ENCODE data around the gene IQCE.
"Not testable (repeated sequence)": the region's sequence is repeated elsewhere in the genome, so short reads cannot be mapped to it uniquely, and the experiment has no call there.

IQCE gene

DNA sequence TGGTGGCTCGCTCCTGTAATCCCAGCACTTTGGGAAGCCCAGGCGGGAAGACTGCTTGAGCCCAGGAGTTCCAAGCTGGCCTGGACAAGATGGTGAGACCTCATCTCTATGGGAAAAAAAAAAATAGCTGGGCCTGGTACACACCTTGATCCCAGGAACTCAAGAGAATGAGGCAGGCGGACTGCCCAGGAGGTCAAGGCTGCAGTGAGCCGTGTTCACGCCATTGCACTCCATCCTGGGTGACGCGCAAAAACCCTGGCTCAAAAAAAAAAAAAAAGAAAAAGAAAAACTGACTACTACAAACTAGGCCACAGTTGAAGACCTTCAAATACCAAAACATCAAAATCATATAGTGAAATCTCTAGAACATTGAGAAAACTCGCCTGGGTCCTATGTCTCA is 7.4 kb upstream of the IQCE start:
- DNase-seq (ENCODE audit: insufficient read length, low spot score) (no peak), FAIRE-seq (no peak)
- TF ChIP-seq POLR2A (IDR thresholded peaks at IDR 0.05; ENCODE audit: low read depth, low read length): no peak

DNA sequence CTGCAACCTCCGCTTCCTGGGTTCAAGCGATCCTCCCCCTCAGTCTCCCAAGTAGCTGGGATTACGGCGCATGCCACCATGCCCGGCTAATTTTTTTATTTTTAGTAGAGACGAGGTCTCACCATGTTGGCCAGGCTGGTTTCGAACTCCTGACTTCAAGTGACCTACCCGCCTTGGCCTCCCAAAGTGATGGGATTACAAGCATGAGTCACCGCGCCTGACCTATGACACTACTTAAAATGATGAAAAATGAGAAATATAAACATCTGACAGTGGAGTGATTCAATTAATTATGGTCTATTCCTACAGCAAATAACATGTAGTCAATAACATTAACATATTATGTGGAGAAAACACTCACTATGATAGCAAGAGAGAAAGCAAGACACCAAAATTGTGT is 5.7 kb upstream of the IQCE start:
- TF ChIP-seq POLR2A (IDR thresholded peaks at IDR 0.05; ENCODE audit: low read depth, low read length): no peak
- FAIRE-seq: no peak
- DNase-seq (ENCODE audit: insufficient read length, low spot score): no peak

DNA sequence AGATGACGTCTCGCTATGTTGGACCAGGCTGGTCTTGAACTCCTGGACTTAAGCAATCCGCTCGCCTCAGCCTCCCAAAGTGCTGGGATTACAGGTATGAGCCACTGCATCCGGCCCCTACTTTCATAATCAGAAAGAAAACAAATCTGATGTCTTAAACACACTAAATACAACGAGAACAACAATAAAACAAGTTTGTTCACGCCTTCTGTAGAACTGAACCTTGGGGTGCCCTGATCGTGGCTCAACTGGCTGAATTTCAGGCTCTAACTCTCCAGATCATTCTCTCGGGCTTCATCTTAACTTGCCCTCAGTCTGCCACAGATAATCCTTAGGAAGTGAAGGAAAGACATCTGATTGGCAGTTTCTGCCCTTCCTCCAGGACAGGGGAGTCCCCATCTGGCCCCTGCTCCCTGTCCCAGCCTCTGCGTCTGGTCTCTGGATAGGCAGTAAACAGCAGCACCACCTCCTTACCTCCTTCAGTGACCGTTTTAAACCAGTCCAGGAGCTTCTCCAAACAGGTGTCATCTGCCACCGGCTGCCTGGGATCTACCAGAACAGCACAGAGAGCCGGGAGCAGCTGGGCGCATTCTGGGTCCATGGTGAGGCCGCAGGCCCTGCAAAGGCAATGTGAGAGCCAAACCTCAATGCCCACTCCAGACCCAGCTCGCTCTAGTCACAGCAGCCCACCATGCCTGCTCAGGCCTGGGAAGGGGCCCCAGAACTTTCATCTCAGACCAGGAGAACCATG is 4.8 kb upstream of the IQCE start:
- FAIRE-seq: no peak
- TF ChIP-seq POLR2A (IDR thresholded peaks at IDR 0.05; ENCODE audit: low read depth, low read length): no peak

DNA sequence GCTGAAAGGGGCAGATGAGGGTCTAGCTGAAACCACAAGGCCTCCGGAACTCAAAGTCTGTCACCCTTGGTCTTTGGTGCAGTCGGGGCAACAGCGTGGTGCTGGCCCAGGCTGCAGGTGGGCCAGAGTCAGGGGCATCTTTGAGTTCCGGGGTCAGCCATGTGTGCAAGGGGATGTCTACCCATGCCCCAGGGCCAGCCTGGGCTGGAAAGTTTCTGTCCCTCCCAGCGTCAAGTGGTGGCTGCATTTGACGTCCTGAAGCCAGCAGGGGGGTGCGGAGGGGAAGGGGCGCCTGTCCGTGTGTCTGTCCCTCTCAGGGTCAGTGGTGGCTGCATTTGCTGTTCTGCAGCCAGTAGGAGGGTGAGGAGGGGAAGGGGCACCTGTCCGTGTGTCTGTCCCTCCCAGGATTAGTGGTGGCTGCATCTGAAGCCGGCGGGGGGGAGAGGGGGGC is 4.1 kb upstream of the IQCE start:
- no peak for FAIRE-seq
- TF ChIP-seq POLR2A (IDR thresholded peaks at IDR 0.05; ENCODE audit: low read depth, low read length): no peak

More for the DNA sequence above, 4.8 kb upstream of the IQCE start:
- no peak for DNase-seq (ENCODE audit: insufficient read length, low spot score)

DNA sequence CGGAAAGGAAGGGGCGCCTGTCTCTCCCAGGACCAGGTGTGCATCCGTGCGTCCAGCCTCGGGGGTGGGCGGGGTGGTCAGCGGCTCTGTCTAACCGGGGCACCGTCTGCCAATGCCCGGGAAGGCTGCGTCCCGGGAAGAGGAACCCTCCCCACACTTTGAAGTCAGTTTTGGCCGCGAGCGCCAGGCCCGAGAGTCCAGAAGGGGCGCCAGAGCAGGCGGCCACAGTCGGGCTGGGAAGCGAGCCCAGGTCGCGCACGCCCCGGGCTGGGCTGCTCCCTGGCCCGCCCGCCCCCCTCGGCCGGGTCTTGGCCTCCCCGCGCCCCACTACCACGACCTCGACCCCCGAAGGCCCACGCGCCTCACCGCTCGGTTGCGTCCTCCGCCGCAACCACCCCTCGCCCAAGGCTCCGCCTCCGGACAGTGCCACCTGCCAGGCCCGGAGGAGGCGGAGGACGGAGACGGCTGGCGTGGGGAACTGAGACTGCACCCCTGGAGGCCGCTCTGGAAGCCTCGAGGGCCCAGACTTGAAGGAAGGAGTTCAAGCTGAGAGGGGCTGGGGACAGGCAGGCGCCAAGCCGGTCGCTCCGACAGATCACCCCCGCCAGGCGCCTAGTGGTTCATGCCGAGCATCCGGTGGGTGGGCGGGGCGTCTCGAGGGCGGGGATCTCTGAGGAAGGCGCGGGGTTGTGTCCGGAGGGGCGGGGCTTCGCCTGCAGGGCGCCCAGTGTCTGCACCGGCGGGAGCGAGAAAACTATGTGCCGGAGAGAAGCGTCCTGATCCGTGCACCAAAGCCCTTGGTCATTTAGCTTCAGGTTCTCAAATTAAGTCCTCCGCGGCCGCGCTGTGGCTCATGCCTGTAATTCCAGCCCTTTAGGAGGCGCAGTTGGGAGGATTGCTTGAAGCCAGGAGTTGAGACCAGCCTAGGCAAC is 3.4 kb upstream of the IQCE start, which contains the start of gene BRAT1:
Gene BRAT1 (minus strand): TSS at position 404 of the 932 bp plus-strand sequence. CDS start 1,093 bp downstream, outside the sequence.
- peak; percentile 99 for TF ChIP-seq POLR2A (IDR thresholded peaks at IDR 0.05; ENCODE audit: low read depth, low read length)
- FAIRE-seq (peak; percentile 43), DNase-seq (ENCODE audit: insufficient read length, low spot score) (peak; percentile 100)

More for the DNA sequence above, 4.1 kb upstream of the IQCE start:
- no peak for DNase-seq (ENCODE audit: insufficient read length, low spot score)

DNA sequence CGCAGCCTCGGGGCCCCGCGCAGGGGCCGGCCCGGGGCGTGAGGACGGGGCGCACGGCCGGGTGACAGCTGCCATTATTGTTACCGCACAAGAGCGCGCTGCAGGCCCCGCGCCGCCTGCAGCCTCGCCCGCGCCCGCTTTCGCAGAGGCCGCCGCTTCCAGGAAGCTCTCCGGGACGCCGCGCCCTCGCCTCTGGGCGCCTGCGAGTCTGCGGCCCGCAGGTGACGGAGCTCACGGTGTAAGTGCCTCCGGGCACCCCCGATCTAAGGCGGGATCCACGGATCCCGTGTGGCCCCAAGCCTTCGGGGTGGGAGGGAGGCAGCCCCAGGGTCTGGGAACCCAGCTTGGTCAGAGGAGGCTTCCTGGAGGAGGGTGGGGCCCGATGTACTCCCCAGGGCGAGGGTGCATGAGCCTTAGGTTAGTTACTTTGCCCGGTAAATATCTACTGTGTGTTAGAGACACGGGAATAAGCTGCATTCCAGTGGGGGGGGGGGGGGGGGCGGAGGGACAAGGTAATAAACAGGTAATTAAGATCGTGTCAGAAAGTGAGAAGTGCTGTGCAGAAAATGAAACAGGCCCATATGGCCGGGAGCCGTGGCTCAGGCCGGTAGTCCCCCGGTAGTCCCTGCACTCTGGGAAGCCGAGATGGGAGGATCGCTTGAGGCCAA is 638 bp downstream of the IQCE start:
- DNase-seq (ENCODE audit: insufficient read length, low spot score): no peak
- TF ChIP-seq POLR2A (IDR thresholded peaks at IDR 0.05; ENCODE audit: low read depth, low read length): peak; percentile 18; the same call in 1 of the 2 replicates
- no peak for FAIRE-seq

DNA sequence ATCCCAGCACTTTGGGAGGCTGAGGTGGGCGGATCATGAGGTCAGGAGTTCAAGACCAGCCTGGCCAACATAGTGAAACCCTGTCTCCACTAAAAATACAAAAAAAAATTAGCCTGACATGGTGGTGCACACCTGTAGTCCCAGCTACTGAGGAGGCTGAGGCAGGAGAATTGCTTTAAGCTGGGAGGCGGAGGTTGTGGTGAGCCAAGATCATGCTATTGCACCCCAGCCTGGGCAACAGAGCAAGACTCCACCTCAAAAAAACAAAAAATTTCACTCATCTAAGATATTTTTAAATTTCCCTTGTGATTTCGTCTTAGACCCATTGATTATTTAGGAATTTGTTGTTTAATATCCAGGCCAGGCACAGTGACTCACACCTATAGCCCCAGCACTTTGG is 5.2 kb downstream of the IQCE start:
- not testable (repeated sequence) for FAIRE-seq; DNase-seq (ENCODE audit: insufficient read length, low spot score)

DNA sequence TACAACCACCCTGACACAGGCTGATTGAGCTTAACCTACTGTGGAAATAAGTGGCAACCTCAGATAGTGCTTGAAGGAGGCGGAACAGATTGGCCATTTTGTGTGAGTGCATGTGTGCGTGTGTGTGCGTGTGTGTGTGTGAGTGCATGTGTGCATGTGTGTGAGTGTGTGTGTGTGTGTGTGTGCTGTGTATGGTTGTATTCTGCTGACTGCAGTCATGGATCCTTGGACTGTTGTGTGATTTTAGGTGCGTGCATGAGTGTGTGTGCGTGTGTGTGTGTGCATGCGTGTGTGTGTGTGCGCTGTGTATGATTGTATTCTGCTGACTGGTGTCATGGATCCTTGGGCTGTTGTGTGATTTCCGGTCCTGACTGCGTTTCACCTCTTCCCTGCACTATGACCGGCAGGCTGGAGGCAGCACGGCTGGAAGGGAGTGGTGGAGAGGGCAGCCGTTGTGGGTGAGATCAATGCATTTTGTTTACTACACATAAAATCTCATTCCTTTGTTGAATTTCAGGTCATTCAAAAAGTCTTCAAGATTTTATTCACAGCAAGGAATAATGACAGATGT is 6.3 kb downstream of the IQCE start:
- no peak for DNase-seq (ENCODE audit: insufficient read length, low spot score)
- TF ChIP-seq POLR2A (IDR thresholded peaks at IDR 0.05; ENCODE audit: low read depth, low read length): peak; percentile 27; the same call in 1 of the 2 replicates
- FAIRE-seq: no peak

DNA sequence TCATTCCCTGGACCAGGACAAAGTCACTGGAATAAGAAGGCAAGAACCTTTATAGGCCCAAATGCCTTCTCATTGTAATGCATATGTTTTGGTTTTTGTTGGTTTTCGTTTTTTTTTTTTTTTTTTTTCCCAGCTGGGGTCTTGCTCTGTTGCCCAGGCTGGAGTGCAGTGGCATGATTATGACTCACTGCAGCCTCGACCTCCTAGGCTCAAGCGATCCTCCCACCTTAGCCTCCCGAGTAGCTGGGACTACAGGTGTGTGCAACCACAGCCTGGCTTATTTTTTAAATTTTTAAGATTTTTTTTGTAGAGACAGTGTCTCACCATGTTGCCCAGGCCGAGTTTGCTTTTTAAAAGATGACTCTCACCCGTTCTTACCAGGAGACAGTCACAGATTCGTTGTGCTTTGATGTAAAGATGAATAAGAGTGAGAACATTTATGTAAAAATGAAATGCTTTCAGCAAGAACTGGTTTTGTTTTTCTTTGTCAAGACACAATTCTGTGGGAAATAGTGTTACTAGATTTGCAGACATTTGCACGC is 7.6 kb downstream of the IQCE start:
- TF ChIP-seq POLR2A (IDR thresholded peaks at IDR 0.05; ENCODE audit: low read depth, low read length): no peak
- DNase-seq (ENCODE audit: insufficient read length, low spot score) (no peak), FAIRE-seq (no peak)

DNA sequence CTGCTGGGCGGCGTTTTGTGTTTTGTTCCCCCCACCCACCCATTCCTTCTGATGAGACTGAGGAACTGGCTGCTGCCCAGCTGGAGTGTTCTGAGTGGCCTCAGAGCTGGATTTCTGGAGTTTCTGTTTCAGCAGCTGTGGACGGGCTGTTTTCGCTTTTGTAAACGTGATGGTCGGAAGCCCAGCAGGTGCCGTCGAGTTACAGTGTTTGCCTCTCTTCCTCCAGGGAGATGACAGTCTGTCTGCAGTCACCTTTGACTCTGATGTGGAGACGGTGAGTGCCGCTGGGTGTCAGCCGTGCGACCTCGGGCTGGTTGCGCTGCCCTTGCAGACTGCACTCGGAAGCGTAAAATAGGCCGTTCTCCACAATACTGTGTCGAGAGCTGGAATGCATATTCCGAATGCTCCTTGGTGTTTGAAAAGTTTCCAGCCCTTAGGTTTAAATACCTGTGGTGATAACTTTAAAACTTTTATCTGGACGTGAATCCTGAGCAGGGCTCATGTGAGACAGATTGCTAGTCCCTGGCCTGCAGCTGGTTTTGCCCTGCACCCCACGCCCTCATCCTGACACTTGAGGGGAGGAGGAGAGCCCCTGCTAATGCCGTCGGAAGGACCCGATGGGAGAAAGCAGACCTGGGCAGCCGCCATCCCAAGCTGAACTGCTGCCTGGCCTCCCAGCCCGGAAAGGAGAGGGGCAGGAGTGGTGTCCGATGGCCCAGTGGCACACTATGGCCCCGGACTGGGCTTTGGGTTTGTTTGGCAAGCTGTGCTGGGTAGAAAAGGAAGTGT is 8.3 kb downstream of the IQCE start:
- no peak for TF ChIP-seq POLR2A (IDR thresholded peaks at IDR 0.05; ENCODE audit: low read depth, low read length)
- no peak for FAIRE-seq
- DNase-seq (ENCODE audit: insufficient read length, low spot score): no peak

DNA sequence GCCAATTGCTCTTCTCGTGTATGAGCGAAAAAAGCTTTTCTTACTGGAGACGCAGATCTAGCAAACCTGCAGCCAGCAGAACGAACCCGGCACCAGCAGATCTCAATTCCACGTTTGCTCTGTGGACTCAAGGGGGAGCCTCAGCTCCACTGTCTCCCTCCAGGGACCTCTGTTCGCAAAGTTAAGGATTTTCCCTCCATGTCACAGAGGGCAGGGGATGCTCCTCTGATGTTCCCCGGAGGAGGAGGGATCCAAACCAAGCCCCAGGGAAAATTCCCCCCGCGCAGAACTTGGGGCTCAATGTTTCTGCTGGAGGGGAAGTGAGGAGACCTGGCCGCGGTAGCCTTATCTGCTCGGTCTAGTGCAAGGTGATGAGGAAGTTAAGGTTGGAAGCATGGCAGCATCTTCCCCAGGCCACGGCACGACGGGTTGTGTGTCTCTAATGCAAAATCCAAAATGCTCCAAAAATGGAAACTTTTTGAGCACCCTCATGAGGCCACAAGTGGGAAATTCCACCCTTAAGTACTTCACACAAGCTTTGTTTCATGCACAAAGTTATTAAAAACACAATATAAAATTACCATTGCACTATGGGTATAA is 9.0 kb downstream of the IQCE start:
- FAIRE-seq (no peak), DNase-seq (ENCODE audit: insufficient read length, low spot score) (no peak)
- TF ChIP-seq POLR2A (IDR thresholded peaks at IDR 0.05; ENCODE audit: low read depth, low read length): no peak

DNA sequence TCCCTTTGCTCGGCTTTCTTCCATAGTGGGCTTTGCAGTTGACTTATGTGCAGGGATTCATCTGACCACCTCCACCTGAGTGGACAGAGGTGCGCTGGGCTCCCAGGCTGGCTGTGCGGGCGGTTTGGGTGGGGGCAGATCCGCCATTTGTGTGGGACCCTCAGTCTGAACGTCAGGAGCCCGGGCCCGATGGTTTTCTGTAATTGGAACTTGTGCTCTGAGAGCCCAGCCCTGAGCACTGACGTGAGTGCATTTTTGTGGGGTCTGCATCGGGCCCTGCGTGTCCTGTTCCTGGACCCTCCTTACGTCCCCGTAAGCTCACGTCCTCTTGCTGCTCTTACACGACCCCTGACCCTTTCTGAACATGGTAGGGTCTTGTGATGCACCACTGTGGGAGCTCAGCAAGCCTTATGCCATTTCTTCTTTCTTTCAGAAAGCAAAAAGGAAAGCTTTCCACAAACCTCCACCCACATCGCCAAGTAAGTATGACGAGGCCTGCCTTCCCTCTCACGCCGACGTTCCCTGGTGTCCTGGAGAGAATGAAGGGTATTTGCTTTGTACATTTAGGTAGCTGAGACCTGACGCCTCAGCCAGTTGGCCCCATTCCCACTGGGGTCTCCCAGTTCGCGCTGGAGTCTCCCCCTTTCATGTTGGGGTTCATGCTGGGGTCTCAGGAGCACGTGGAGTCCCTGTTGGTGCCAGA is 9.9 kb downstream of the IQCE start:
- DNase-seq (ENCODE audit: insufficient read length, low spot score) (no peak), FAIRE-seq (no peak)
- TF ChIP-seq POLR2A (IDR thresholded peaks at IDR 0.05; ENCODE audit: low read depth, low read length): no peak
